ENCODE data around the gene PRKCE. TPM values are rescaled to one million over a fixed set of nuclear protein-coding genes. Genes with fewer than 3 reads are reported as not detected.
A peak's percentile ranks its signal among the peaks of the same experiment; 100 is the strongest.

Gene PRKCE
- total RNA-seq, 2 experiments from 2014 or later, result 15.4 to 16.2 TPM

GRCh38 chr2:46012618-46013240 lies 361.3 kb downstream of the PRKCE start:
- Mint-ChIP-seq H3K27ac (no peak overlapping the region), H3K4me1 (ENCODE audit: low read depth) (peaks cover 17% of the 10 kb centered on the region), H3K27me3 (ENCODE audit: low read depth) (no peaks in the 10 kb centered on the region), H3K9me3 (ENCODE audit: insufficient read depth) (no peaks in the 10 kb centered on the region), H3K36me3 (ENCODE audit: low read depth) (peaks cover 13% of the 10 kb centered on the region), H3K4me3 (no peak overlapping the region)
- DNase-seq (no peak), ATAC-seq (no peak)
- CTCF ChIA-PET, result interaction anchor here (0.7 to 1.5 kb wide), 9 partner anchors 9 to 449 kb away, joined by 3 to 13 read pairs (median 6); no protein-coding TSS in a partner anchor
- POLR2A ChIA-PET, result no interaction called here

- DNase-seq (no peak), ATAC-seq (no peak)
- peaks cover 15% of the 10 kb centered on the region for H3K36me3 Mint-ChIP-seq (ENCODE audit: low read depth)
- H3K27ac Mint-ChIP-seq, result no peak overlapping the region
- H3K9me3 Mint-ChIP-seq (ENCODE audit: insufficient read depth), result no peaks in the 10 kb centered on the region
- CTCF ChIA-PET, result interaction anchor here (1.0 to 1.5 kb wide), 7 partner anchors 8 to 448 kb away, joined by 3 to 13 read pairs (median 6); no protein-coding TSS in a partner anchor
- no peaks in the 10 kb centered on the region for H3K27me3 Mint-ChIP-seq (ENCODE audit: low read depth)
- no peak overlapping the region for H3K4me3 Mint-ChIP-seq
- POLR2A ChIA-PET, result interaction anchor here (0.6 kb wide), 1 partner anchor 175 kb away, joined by 3 read pairs; no protein-coding TSS in a partner anchor
- peaks cover 22% of the 10 kb centered on the region for H3K4me1 Mint-ChIP-seq (ENCODE audit: low read depth)
Observed at GRCh38 chr2:46013726-46014125, 362.3 kb downstream of the PRKCE start.

GRCh38 chr2:46014911-46015654 lies 363.6 kb downstream of the PRKCE start:
- peaks cover 17% of the 10 kb centered on the region for H3K36me3 Mint-ChIP-seq (ENCODE audit: low read depth)
- no peak overlapping the region for H3K27ac Mint-ChIP-seq
- H3K27me3 Mint-ChIP-seq (ENCODE audit: low read depth), result no peaks in the 10 kb centered on the region
- ChIA-PET CTCF (interaction anchor here (1.0 kb wide), 1 partner anchor 48 kb away, joined by 3 read pairs; no protein-coding TSS in a partner anchor), POLR2A (no interaction called here)
- peaks cover 32% of the 10 kb centered on the region for H3K4me1 Mint-ChIP-seq (ENCODE audit: low read depth)
- no peaks in the 10 kb centered on the region for H3K9me3 Mint-ChIP-seq (ENCODE audit: insufficient read depth)
- ATAC-seq (no peak), DNase-seq (no peak)
- H3K4me3 Mint-ChIP-seq, result no peak overlapping the region

- Mint-ChIP-seq H3K4me3 (no peak overlapping the region), H3K9me3 (ENCODE audit: insufficient read depth) (no peaks in the 10 kb centered on the region), H3K27ac (no peak overlapping the region), H3K36me3 (ENCODE audit: low read depth) (peaks cover 19% of the 10 kb centered on the region), H3K27me3 (ENCODE audit: low read depth) (no peaks in the 10 kb centered on the region), H3K4me1 (ENCODE audit: low read depth) (peaks cover 38% of the 10 kb centered on the region)
- ATAC-seq (no peak), DNase-seq (no peak)
- CTCF ChIA-PET, result no interaction called here
- POLR2A ChIA-PET, result no interaction called here
Observed at GRCh38 chr2:46015671-46016070, 364.2 kb downstream of the PRKCE start.

GRCh38 chr2:46016091-46016490 lies 364.6 kb downstream of the PRKCE start:
- DNase-seq, result no peak
- no peak for ATAC-seq
- peaks cover 22% of the 10 kb centered on the region for H3K36me3 Mint-ChIP-seq (ENCODE audit: low read depth)
- no peak overlapping the region for H3K27ac Mint-ChIP-seq
- POLR2A ChIA-PET, result no interaction called here
- H3K4me3 Mint-ChIP-seq, result no peak overlapping the region
- H3K4me1 Mint-ChIP-seq (ENCODE audit: low read depth), result peaks cover 38% of the 10 kb centered on the region
- no peaks in the 10 kb centered on the region for H3K9me3 Mint-ChIP-seq (ENCODE audit: insufficient read depth)
- no peaks in the 10 kb centered on the region for H3K27me3 Mint-ChIP-seq (ENCODE audit: low read depth)
- CTCF ChIA-PET, result no interaction called here

GRCh38 chr2:46018773-46019591 lies 367.5 kb downstream of the PRKCE start:
- Mint-ChIP-seq H3K36me3 (ENCODE audit: low read depth) (peaks cover 23% of the 10 kb centered on the region), H3K27me3 (ENCODE audit: low read depth) (no peaks in the 10 kb centered on the region), H3K9me3 (ENCODE audit: insufficient read depth) (peaks cover 6% of the 10 kb centered on the region), H3K4me3 (peak overlapping the region; percentile 39), H3K4me1 (ENCODE audit: low read depth) (peaks cover 43% of the 10 kb centered on the region), H3K27ac (peak overlapping the region; percentile 83)
- ChIA-PET POLR2A (no interaction called here), CTCF (interaction anchor here (0.7 to 1.7 kb wide), 8 partner anchors 8 to 347 kb away, joined by 3 to 7 read pairs (median 3); no protein-coding TSS in a partner anchor)
- DNase-seq (no peak), ATAC-seq (peak; percentile 48)

- peaks cover 6% of the 10 kb centered on the region for H3K9me3 Mint-ChIP-seq (ENCODE audit: insufficient read depth)
- H3K4me1 Mint-ChIP-seq (ENCODE audit: low read depth), result peaks cover 43% of the 10 kb centered on the region
- ChIA-PET CTCF (interaction anchor here (1.0 to 1.5 kb wide), 3 partner anchors 9 to 43 kb away, joined by 3 to 7 read pairs (median 3); no protein-coding TSS in a partner anchor), POLR2A (interaction anchor here (0.7 kb wide), 1 partner anchor 1461 kb away, joined by 3 read pairs; no protein-coding TSS in a partner anchor)
- H3K4me3 Mint-ChIP-seq, result no peak overlapping the region
- ATAC-seq (no peak), DNase-seq (peak; percentile 7)
- no peaks in the 10 kb centered on the region for H3K27me3 Mint-ChIP-seq (ENCODE audit: low read depth)
- H3K27ac Mint-ChIP-seq, result peak overlapping the region; percentile 83
- H3K36me3 Mint-ChIP-seq (ENCODE audit: low read depth), result peaks cover 23% of the 10 kb centered on the region
Observed at GRCh38 chr2:46020416-46020815, 368.9 kb downstream of the PRKCE start.

- no peak for ATAC-seq
- no peak for DNase-seq
- Mint-ChIP-seq H3K9me3 (ENCODE audit: insufficient read depth) (peaks cover 6% of the 10 kb centered on the region), H3K27me3 (ENCODE audit: low read depth) (no peaks in the 10 kb centered on the region), H3K4me3 (no peak overlapping the region), H3K36me3 (ENCODE audit: low read depth) (peaks cover 20% of the 10 kb centered on the region), H3K27ac (no peak overlapping the region), H3K4me1 (ENCODE audit: low read depth) (peaks cover 36% of the 10 kb centered on the region)
- ChIA-PET CTCF (interaction anchor here (1.5 to 1.6 kb wide), 2 partner anchors 12 to 343 kb away, joined by 5 to 6 read pairs; no protein-coding TSS in a partner anchor), POLR2A (no interaction called here)
Observed at GRCh38 chr2:46023165-46023854, 371.8 kb downstream of the PRKCE start.

GRCh38 chr2:46024146-46024779 lies 372.8 kb downstream of the PRKCE start:
- Mint-ChIP-seq H3K27ac (no peak overlapping the region), H3K4me1 (ENCODE audit: low read depth) (peaks cover 27% of the 10 kb centered on the region), H3K9me3 (ENCODE audit: insufficient read depth) (peaks cover 6% of the 10 kb centered on the region), H3K36me3 (ENCODE audit: low read depth) (peaks cover 16% of the 10 kb centered on the region), H3K4me3 (no peak overlapping the region), H3K27me3 (ENCODE audit: low read depth) (no peaks in the 10 kb centered on the region)
- no peak for DNase-seq
- ChIA-PET CTCF (interaction anchor here (1.3 to 1.6 kb wide), 2 partner anchors 9 to 13 kb away, joined by 4 to 5 read pairs; no protein-coding TSS in a partner anchor), POLR2A (no interaction called here)
- ATAC-seq, result no peak

GRCh38 chr2:46025081-46025480 lies 373.6 kb downstream of the PRKCE start:
- ChIA-PET POLR2A (no interaction called here), CTCF (interaction anchor here (1.3 kb wide), 1 partner anchor 8 kb away, joined by 4 read pairs; no protein-coding TSS in a partner anchor)
- Mint-ChIP-seq H3K4me1 (ENCODE audit: low read depth) (peaks cover 20% of the 10 kb centered on the region), H3K36me3 (ENCODE audit: low read depth) (peaks cover 16% of the 10 kb centered on the region), H3K27ac (no peak overlapping the region), H3K4me3 (no peak overlapping the region), H3K27me3 (ENCODE audit: low read depth) (no peaks in the 10 kb centered on the region), H3K9me3 (ENCODE audit: insufficient read depth) (peaks cover 6% of the 10 kb centered on the region)
- DNase-seq, result no peak
- no peak for ATAC-seq

GRCh38 chr2:46025676-46026075 lies 374.2 kb downstream of the PRKCE start:
- ChIA-PET POLR2A (no interaction called here), CTCF (interaction anchor here (1.0 to 1.3 kb wide), 2 partner anchors 8 to 37 kb away, joined by 3 to 4 read pairs; no protein-coding TSS in a partner anchor)
- Mint-ChIP-seq H3K9me3 (ENCODE audit: insufficient read depth) (peaks cover 6% of the 10 kb centered on the region), H3K36me3 (ENCODE audit: low read depth) (peaks cover 13% of the 10 kb centered on the region), H3K4me1 (ENCODE audit: low read depth) (peaks cover 14% of the 10 kb centered on the region), H3K4me3 (no peak overlapping the region), H3K27ac (no peak overlapping the region), H3K27me3 (ENCODE audit: low read depth) (no peaks in the 10 kb centered on the region)
- DNase-seq (no peak), ATAC-seq (no peak)

Measured in activated CD8-positive, alpha-beta T cell treated with anti-CD3 and anti-CD28 coated beads, Interleukin-2, amount 10 ng/mL, durations not matched to agents 7 days and 5 days (primary cell).